ENCODE data around the gene PTRH1.

PTRH1 gene

GRCh38 chr9:127723013-127723412 is 7.5 kb upstream of the PTRH1 start:
- TF ChIP-seq CTCF (IDR thresholded peaks at IDR 0.05) = no peak
- no peak for TF ChIP-seq ZFX (IDR thresholded peaks at IDR 0.05; ENCODE audit: borderline replicate concordance)
- no peak overlapping the region for H3K27ac ChIP-seq

GRCh38 chr9:127722055-127722745 is 6.7 kb upstream of the PTRH1 start:
- no peak overlapping the region for H3K27ac ChIP-seq
- no peak for TF ChIP-seq ZFX (IDR thresholded peaks at IDR 0.05; ENCODE audit: borderline replicate concordance)
- no peak for TF ChIP-seq CTCF (IDR thresholded peaks at IDR 0.05)

- no peak overlapping the region for H3K27ac ChIP-seq
- no peak for TF ChIP-seq CTCF (IDR thresholded peaks at IDR 0.05)
- TF ChIP-seq ZFX (IDR thresholded peaks at IDR 0.05; ENCODE audit: borderline replicate concordance) = no peak
Measured at GRCh38 chr9:127721391-127721821, 5.9 kb upstream of the PTRH1 start.

GRCh38 chr9:127720865-127721227 is 5.4 kb upstream of the PTRH1 start:
- TF ChIP-seq ZFX (IDR thresholded peaks at IDR 0.05; ENCODE audit: borderline replicate concordance) (no peak), CTCF (IDR thresholded peaks at IDR 0.05) (no peak)

GRCh38 chr9:127720031-127720864 is 4.8 kb upstream of the PTRH1 start:
- TF ChIP-seq CTCF (IDR thresholded peaks at IDR 0.05) (no peak), ZFX (IDR thresholded peaks at IDR 0.05; ENCODE audit: borderline replicate concordance) (no peak)
- H3K27ac ChIP-seq = no peak overlapping the region

More at GRCh38 chr9:127720865-127721227, 5.4 kb upstream of the PTRH1 start:
- H3K27ac ChIP-seq = no peak overlapping the region

- no peak overlapping the region for H3K27ac ChIP-seq
- TF ChIP-seq CTCF (IDR thresholded peaks at IDR 0.05) (no peak), ZFX (IDR thresholded peaks at IDR 0.05; ENCODE audit: borderline replicate concordance) (no peak)
Measured at GRCh38 chr9:127717766-127718165, 2.3 kb upstream of the PTRH1 start.

GRCh38 chr9:127716412-127716811 is 949 bp upstream of the PTRH1 start:
- TF ChIP-seq CTCF (IDR thresholded peaks at IDR 0.05) = no peak
- no peak for TF ChIP-seq ZFX (IDR thresholded peaks at IDR 0.05; ENCODE audit: borderline replicate concordance)
- H3K27ac ChIP-seq = peak overlapping the region; percentile 60
